Loucy (cell line): ENCODE data around the gene LNP1.

Experiments used
- H2AFZ ChIP-seq: fragments of 200-600 bp; sonication (generic); 2 replicates; pipeline ENCODE4 v1.6.0; 2016; ENCODE audit warnings: antibody characterized with exemption, mild to moderate bottlenecking, low read length, moderate library complexity
- H3F3A ChIP-seq: fragments of 200-600 bp; 2 replicates; pipeline ENCODE4 v1.6.0; 2016; ENCODE audit warnings: antibody characterized with exemption, low read depth, mild to moderate bottlenecking
- H3K27me3 ChIP-seq: fragments of 200-600 bp; sonication (generic); 2 replicates; pipeline ENCODE4 v1.6.1; 2014; ENCODE audit warnings: low read length, mild to moderate bottlenecking; ENCODE audit not compliant: insufficient read depth, poor library complexity, severe bottlenecking
- H3K36me3 ChIP-seq: fragments of 200-600 bp; sonication (generic); 2 replicates; pipeline ENCODE4 v1.6.1; 2016; ENCODE audit warnings: low read length; ENCODE audit not compliant: insufficient read depth
- H3K4me1 ChIP-seq: fragments of 200-600 bp; sonication (generic); 2 replicates; pipeline ENCODE4 v1.5.1; 2014; ENCODE audit warnings: low read length, mild to moderate bottlenecking; ENCODE audit not compliant: insufficient read depth, poor library complexity, severe bottlenecking
- H3K4me2 ChIP-seq: fragments of 200-600 bp; sonication (generic); 2 replicates; pipeline ENCODE4 v1.6.0; 2014; ENCODE audit warnings: antibody characterized with exemption, low read length, low read depth, mild to moderate bottlenecking; ENCODE audit not compliant: poor library complexity, severe bottlenecking
- H3K4me3 ChIP-seq: fragments of 200-600 bp; sonication (generic); 2 replicates; pipeline ENCODE4 v1.5.1; 2014; ENCODE audit warnings: low read length, mild to moderate bottlenecking, mixed read lengths; ENCODE audit not compliant: poor library complexity, severe bottlenecking
- H3K79me2 ChIP-seq: fragments of 200-600 bp; sonication (generic); 2 replicates; pipeline ENCODE4 v1.6.1; 2014; ENCODE audit warnings: low read length; ENCODE audit not compliant: insufficient read depth
- H3K9ac ChIP-seq: fragments of 200-600 bp; sonication (generic); 2 replicates; pipeline ENCODE4 v1.6.0; 2014; ENCODE audit warnings: mild to moderate bottlenecking, low read depth, low read length, moderate library complexity; ENCODE audit not compliant: poor library complexity, severe bottlenecking
- H3K9me2 ChIP-seq: fragments of 200-600 bp; sonication (generic); replicated peaks from 2 replicates; pipeline ENCODE4 v1.6.1; 2016; ENCODE audit warnings: low read depth, low read length, mixed read lengths
- H3K9me3 ChIP-seq: fragments of 200-600 bp; sonication (generic); 2 replicates; pipeline ENCODE4 v1.6.1; 2014; ENCODE audit warnings: mild to moderate bottlenecking, antibody characterized with exemption, low read length, low read depth; ENCODE audit not compliant: insufficient read depth
- H4K20me1 ChIP-seq: fragments of 200-600 bp; sonication (generic); 2 replicates; pipeline ENCODE4 v1.6.0; 2014; ENCODE audit warnings: antibody characterized with exemption, low read length, mild to moderate bottlenecking; ENCODE audit not compliant: insufficient read depth, poor library complexity, severe bottlenecking
- EZH2phosphoT487 ChIP-seq: fragments of 200-600 bp; IDR thresholded peaks from 2 replicates; pipeline ENCODE4 v1.6.1; 2018; ENCODE audit warnings: antibody characterized with exemption, mild to moderate bottlenecking, moderate library complexity, borderline replicate concordance
- TF ChIP-seq, protein P1 (sequence below): fragments of 200-600 bp; sonication (generic); conservative IDR thresholded peaks from 2 replicates; pipeline ENCODE4 v1.5.1; 2014; ENCODE audit warnings: mild to moderate bottlenecking, antibody characterized with exemption, low read length

Gene LNP1

DNA sequence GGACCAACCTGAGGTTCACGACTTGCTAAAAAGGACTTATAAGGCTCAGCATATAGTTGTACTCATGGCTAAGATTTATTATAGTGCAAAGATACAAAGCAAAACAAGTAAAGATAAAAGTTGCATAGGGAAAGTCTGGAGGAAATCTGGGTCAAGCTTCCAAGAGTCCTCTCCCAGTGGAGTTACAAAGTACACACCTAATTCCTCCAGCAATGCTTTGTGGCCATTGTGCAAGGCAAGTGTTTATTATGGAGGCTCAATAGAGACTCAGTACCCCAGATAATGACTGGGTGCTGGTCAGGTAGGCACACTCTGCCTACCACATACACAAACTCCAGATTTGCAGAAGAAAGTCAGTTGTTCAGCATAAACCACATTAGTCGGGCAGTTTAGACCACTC is 22.9 kb downstream of the LNP1 start:
- H3K4me1 ChIP-seq = peaks cover 8% of the 10 kb centered on the region
- no peaks in the 10 kb centered on the region for H3K9me2 ChIP-seq
- no peaks in the 10 kb centered on the region for H4K20me1 ChIP-seq
- H3K36me3 ChIP-seq = no peaks in the 10 kb centered on the region
- H3K4me2 ChIP-seq = no peak overlapping the region
- H3F3A ChIP-seq = no peaks in the 10 kb centered on the region
- H3K9me3 ChIP-seq = no peaks in the 10 kb centered on the region
- TF ChIP-seq, protein P1, sequence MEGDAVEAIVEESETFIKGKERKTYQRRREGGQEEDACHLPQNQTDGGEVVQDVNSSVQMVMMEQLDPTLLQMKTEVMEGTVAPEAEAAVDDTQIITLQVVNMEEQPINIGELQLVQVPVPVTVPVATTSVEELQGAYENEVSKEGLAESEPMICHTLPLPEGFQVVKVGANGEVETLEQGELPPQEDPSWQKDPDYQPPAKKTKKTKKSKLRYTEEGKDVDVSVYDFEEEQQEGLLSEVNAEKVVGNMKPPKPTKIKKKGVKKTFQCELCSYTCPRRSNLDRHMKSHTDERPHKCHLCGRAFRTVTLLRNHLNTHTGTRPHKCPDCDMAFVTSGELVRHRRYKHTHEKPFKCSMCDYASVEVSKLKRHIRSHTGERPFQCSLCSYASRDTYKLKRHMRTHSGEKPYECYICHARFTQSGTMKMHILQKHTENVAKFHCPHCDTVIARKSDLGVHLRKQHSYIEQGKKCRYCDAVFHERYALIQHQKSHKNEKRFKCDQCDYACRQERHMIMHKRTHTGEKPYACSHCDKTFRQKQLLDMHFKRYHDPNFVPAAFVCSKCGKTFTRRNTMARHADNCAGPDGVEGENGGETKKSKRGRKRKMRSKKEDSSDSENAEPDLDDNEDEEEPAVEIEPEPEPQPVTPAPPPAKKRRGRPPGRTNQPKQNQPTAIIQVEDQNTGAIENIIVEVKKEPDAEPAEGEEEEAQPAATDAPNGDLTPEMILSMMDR = no peak
- no peak for TF ChIP-seq EZH2phosphoT487
- H3K79me2 ChIP-seq = no peaks in the 10 kb centered on the region
- no peak overlapping the region for H2AFZ ChIP-seq
- no peaks in the 10 kb centered on the region for H3K27me3 ChIP-seq
- H3K4me3 ChIP-seq = no peak overlapping the region
- H3K9ac ChIP-seq = no peak overlapping the region

DNA sequence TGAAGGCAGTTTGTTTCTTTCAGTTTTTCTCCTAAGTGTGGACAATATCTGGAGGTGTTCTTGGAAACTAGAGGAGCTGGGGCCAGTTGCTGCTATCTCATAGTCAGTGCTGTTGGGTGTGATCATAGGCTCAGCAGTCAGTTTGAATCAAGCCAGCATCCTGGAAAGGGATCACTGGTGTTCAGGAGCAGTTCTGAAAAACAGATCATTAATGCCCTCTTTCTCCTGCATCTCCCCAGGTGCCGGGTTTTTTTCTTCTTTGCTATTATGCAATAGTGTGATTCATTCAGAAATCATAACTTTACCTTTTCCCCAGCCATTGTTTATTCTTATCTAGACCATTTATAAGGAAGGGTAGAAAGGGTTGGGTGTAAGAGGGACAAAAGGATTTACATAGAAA is 24.0 kb downstream of the LNP1 start:
- no peak for TF ChIP-seq EZH2phosphoT487
- TF ChIP-seq, protein P1 = no peak
- Histone ChIP-seq H3K4me2 (no peak overlapping the region), H3F3A (no peaks in the 10 kb centered on the region)

DNA sequence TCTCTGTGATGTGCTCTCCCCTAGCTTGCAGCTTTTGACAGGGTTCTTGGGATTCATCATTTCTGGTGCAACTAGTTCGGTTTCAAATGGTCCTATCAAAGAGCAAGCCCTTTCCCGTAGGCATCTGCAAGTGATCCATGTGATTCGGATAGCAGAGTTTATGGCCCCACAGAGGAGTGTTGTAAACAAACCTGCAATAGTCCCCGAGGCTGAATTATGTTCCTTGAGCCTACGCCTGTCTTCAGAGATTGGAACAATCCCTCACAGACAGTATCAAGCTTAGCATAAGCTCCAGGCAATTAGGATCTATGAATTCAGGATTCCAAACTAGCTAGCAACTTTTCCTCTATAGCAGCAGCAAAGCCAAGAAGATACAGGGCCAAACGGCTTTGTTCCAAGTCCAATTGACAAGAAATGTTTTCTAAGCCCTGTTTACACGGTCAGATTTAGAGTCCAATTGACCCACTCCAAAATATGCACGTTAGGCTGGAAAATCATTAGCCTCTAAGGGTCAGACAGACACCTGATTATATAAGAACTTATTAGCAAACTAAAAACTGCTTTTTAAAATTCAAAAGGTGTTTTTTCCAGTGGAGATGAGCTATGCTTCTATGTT is 24.8 kb downstream of the LNP1 start:
- no peak for TF ChIP-seq EZH2phosphoT487
- TF ChIP-seq, protein P1 = no peak
- H2AFZ ChIP-seq = no peak overlapping the region
- H3K36me3 ChIP-seq = no peaks in the 10 kb centered on the region
- no peak overlapping the region for H3K4me2 ChIP-seq
- no peaks in the 10 kb centered on the region for H4K20me1 ChIP-seq
- H3K27me3 ChIP-seq = no peaks in the 10 kb centered on the region
- H3K79me2 ChIP-seq = no peaks in the 10 kb centered on the region
- H3K4me3 ChIP-seq = no peak overlapping the region
- H3K9me2 ChIP-seq = no peaks in the 10 kb centered on the region
- no peak overlapping the region for H3K9ac ChIP-seq
- peaks cover 8% of the 10 kb centered on the region for H3K4me1 ChIP-seq
- H3K9me3 ChIP-seq = no peaks in the 10 kb centered on the region
- no peaks in the 10 kb centered on the region for H3F3A ChIP-seq

More for the DNA sequence above, 24.0 kb downstream of the LNP1 start:
- Histone ChIP-seq H3K9ac (no peak overlapping the region), H3K4me3 (no peak overlapping the region), H4K20me1 (no peaks in the 10 kb centered on the region), H3K27me3 (no peaks in the 10 kb centered on the region), H3K4me1 (peaks cover 8% of the 10 kb centered on the region), H2AFZ (no peak overlapping the region), H3K9me2 (no peaks in the 10 kb centered on the region), H3K79me2 (no peaks in the 10 kb centered on the region), H3K9me3 (no peaks in the 10 kb centered on the region), H3K36me3 (no peaks in the 10 kb centered on the region)
